GM10847 (cell line): Measurements from ENCODE around the gene CYB5A.

Experiments used
- POLR2A ChIP-seq: IDR thresholded peaks from 2 replicates; pipeline ENCODE4 v1.6.1; 2011; ENCODE audit not compliant: insufficient read length; ENCODE audit errors: extremely low read depth

The CYB5A gene

DNA sequence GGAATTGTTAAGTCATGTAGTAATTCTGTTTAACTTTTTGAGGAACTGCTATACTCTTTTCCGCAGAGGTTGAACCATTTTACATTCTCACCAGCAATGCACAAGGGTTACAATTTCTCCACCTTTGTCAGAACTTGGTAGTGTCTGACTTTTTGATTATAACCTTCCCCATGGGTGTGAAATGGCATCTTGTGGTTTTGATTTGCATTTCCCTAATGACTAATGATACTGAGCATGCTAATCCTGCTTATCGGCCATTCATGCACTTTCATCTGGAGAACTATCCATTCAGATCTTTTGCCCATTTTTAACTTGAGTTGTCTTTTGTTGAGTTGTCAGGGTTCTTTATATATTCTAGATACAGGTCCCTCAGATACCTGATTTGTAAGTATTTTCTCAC lies 47.2 kb downstream of the CYB5A start:
- no peak for TF ChIP-seq POLR2A

- no peak for TF ChIP-seq POLR2A
Observed at GRCh38 chr18:74243127-74243526, 48.6 kb downstream of the CYB5A start.

DNA sequence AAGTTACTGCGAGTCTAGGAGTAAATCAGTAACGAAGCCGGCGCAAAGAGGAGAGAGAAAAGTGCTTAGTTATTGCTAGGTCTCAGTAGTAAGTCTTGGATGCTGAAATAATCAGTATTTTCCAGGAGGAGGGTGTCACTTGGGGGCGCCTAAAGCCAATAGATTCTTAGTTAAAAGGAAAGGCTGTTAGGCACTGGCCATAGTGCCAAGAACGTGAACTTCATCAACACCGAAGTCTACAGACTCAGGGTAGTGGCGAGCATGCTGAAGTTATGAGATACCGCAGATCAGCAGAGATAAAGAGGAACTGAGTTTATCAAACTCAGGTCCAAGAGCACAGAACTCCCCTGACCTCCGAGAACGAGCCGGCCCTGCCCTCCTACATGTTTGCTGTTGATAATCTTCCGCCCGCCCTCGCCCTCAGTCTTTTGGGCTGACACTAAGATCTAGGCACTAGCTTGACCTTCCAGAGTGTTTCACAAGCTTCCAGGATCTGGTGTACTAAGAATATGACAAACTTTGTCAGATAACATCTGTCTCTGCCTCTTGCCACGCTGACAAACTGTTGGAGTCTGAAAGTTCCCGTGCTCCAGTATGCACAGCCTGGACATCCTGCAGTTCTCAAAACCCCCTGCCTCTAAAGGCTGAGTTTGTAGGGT lies 49.2 kb downstream of the CYB5A start:
- no peak for TF ChIP-seq POLR2A

DNA sequence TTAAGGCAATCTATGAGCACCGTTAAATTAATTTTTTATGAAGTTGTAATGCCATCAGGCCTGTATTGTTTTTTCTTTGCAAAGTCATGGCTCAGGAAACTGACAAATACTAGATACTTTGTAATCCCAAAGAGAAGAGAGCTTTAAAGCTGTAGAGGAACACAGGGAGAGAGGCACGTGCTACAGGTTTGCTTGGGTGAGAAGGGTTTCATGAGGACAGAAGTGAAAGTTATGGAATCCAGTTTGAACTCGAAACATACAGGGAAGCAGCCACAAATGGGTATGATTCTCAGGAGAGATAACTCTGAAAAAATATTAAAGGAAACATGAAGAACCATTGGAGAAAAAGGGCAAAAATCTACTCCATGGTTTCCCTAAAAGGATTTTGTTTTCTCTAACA lies 49.8 kb downstream of the CYB5A start:
- no peak for TF ChIP-seq POLR2A

DNA sequence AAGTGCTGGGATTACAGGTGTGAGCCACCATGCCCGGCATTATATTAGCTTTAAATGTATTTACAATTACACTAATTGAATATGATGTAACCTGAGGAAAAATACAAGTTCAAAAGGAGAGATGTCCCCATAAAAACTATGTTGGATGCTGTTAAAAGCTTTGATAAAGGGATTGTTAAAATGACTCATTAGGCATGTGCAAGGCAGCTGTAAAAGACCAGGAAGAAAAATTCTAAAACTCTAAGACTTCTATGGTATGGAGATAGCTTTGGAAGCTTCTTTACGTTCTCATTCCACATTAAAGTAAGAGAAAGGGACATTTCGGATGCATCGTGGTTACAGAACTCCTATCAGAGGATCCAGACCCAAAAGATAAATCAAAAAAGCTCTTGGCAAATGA lies 50.3 kb downstream of the CYB5A start:
- no peak for TF ChIP-seq POLR2A

DNA sequence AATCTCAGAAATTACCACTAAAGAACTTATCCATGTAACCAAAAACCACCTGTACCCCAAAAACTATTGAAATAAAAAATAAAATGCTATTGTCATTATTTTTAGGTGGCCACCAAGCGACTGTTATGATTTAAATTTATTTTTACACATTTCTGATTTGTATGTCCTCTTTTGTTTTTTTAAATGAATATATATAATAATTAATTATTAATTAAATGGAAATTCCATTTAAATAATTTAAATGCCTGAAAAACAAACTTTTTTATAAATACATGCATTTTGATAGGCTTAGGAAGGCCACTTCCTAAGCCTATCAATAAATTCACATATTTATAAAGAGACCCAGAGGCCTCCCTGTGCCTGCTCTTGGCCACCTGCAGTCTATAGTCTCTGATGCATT lies 52.2 kb downstream of the CYB5A start:
- TF ChIP-seq POLR2A = no peak

DNA sequence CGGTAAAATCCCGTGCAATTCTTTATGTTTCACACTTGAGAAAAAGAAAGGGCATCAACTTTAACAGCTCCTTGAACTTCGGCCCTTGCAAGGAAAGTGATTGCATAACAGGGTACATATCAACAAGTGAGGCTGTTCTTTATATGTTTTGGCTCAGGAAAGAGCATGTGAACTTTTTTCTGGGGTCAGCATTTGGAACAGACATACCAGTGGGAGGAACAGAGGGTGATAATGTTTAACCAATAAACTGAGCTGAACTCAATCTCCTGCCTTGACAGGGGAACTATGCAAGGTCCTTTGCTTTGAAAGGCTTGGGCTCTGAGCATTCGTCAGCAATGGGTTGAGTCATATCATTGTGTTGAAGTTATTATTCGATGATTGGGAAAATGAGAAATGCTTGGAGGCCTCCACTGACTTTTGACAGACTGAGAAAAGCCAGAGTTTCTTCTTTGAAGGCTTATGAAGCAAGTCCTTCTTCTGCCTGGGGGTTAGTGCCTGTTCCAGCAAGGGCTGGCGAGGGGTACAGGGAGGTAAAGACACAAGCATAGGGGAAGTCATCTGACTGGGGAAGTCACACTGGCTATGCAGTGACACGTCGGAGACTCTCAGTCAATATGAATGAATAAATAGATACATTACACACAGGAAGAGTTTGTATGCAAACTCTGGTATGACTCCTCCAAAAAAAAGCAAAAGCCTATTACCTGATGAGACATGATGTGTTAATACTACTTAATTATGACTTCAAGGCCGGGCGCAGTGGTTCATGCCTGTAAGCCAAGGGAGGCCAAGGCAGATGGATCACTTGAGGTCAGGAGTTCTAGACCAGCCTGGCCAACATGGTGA lies 57.2 kb downstream of the CYB5A start:
- no peak for TF ChIP-seq POLR2A

DNA sequence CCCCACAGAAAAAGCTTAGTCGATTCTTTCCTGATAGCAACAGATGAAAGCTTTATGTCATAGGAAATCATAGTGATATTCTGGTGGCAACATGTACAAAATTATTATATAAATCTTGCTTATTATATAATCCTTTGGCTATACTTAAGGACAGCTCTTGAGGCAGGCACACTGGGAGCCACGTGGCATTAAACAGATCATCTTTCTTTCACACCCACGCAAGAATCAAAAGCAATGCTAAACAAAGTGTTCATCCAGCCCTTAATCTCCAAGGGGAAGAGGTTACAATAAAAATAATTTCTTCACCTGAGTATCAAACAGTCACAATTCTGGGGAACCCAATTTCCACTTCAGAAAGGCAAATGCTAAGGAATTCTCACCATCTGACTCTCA lies 57.8 kb downstream of the CYB5A start:
- no peak for TF ChIP-seq POLR2A

GRCh38 chr18:74230922-74231714 lies 60.6 kb downstream of the CYB5A start:
- TF ChIP-seq POLR2A = no peak

DNA sequence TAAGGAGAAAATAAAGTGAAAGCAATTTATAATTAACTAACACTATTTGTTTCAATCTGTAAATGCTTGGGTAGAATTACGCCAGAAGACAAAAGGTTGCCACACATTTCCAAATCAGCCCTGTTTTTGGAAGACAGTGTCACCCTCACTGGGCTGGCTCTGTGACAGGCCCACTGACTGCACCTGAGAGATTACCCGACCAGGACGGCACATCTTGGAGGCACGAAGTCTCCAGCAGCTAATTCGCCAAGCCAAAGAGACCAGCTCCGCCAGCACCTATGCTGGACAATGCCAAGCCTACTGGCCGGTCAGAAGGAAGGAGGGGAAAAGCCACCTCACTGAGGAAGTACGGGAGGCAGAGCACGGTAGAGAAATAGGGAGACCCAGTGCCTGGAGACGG lies 61.9 kb downstream of the CYB5A start:
- TF ChIP-seq POLR2A = no peak

- no peak for TF ChIP-seq POLR2A
Observed at GRCh38 chr18:74229005-74229404, 62.8 kb downstream of the CYB5A start.

GRCh38 chr18:74228312-74228711 lies 63.5 kb downstream of the CYB5A start:
- TF ChIP-seq POLR2A = no peak

DNA sequence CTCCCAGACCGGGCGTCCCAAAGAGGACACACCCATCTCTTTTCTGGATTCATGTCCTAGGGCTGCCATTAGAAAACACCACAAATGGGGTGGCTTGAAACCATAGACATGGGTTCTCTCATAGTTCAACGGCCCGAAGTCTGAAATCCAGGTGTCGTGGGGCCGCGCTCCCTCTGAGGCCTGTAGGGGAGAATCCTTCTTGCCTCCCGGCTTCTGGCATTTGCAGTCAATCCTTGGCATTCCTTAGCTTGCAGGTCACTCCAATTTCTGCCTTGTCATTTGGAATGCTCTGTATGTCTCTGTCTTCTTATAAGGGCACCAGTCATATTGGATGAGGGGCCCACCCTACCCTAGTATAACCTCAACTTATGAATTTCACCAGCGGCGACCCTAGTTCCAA lies 65.1 kb downstream of the CYB5A start:
- TF ChIP-seq POLR2A = no peak

DNA sequence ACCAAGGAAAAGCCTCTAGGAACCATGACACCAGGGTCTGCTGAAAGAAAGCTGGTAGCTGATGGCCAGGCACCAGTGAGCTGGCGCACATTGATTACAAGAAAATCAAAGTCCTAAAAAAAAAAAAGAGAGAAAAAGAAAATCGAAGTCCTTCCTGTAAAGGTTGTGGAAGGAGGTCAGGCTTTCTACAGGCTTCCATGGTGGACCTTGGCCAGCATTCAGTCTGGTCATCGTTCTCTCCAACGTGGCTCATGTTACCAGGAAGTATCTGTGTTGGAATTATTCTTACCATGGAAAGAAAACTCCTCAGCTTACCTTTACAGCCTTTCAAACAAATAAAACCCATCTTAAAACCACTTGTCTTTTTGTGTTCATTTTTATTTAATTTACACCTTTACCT lies 65.6 kb downstream of the CYB5A start:
- no peak for TF ChIP-seq POLR2A

DNA sequence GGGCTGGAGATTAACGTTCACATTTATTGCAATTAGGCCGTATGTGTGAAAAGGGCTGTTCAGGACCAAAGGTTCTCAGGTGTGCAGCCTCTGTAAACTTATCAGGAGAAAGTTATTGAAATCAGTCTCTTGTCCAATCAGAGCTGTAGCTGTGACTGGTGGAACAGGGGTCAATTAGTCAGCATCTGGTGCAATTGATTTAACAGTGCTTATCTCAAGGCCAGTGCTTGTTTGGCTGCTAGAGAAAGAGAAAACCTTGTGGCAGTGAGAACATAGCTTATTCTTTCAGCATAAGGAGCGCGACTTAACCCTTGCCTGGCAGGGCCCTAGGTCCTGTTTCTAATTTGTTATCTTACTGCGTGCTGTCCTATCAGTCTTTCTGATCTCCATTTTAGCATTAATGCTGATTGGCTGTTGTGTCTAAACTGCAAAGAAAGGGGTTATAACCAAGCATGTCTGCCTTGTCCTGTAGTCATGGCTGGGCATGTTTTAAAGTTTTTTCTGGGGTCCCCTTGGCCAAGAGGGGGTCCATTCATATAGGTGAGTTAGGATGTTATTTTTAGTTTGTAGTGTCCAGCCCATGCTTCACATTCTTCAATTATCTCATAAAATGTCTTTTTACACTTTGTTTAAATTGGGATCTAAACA lies 66.4 kb downstream of the CYB5A start:
- no peak for TF ChIP-seq POLR2A

GRCh38 chr18:74222710-74223494 lies 68.9 kb downstream of the CYB5A start:
- no peak for TF ChIP-seq POLR2A
